ENCODE data around the gene OCA2. TPM values are rescaled to one million over a fixed set of nuclear protein-coding genes. Genes with fewer than 3 reads are reported as not detected.

The OCA2 gene
- polyA plus RNA-seq, 1 donor (not counting 4 experiments of a cell fraction or from before 2014, with no cell fraction given), result 0.05 TPM

GRCh38 chr15:27843146-27843545 is 256.0 kb downstream of the OCA2 start:
- DNase-seq (ENCODE audit: low read depth, low spot score) (no peak), FAIRE-seq (no peak)
- Histone ChIP-seq H4K20me1 (ENCODE audit: control insufficient read depth, extremely low read depth, insufficient read depth, low read length) (no peaks in the 10 kb centered on the region), H3K9ac (ENCODE audit: control insufficient read depth, extremely low read depth, insufficient read depth, low read length) (no peak overlapping the region), H3K4me3 (ENCODE audit: control insufficient read depth in 2 of 3, extremely low read depth in 1 of 3, insufficient read depth in 2 of 3, low read depth in 1 of 3, low read length in 3 of 3) (no peak overlapping the region), H3K27ac (ENCODE audit: control insufficient read depth, insufficient read depth, low read length) (no peak overlapping the region), H2AFZ (ENCODE audit: control insufficient read depth, low read length) (no peak overlapping the region), H3K9me1 (ENCODE audit: control insufficient read depth, extremely low read depth, insufficient read depth, low read length) (no peaks in the 10 kb centered on the region), H3K36me3 (ENCODE audit: control insufficient read depth in 2 of 2, extremely low read depth in 1 of 2, insufficient read depth in 2 of 2, low read length in 2 of 2) (no peaks in the 10 kb centered on the region), H3K79me2 (ENCODE audit: control insufficient read depth, insufficient read depth, low read length) (no peaks in the 10 kb centered on the region), H3K9me3 (ENCODE audit: control insufficient read depth, low read depth, low read length) (no peaks in the 10 kb centered on the region), H3K4me2 (ENCODE audit: control insufficient read depth, extremely low read depth, insufficient read depth, low read depth, low read length) (no peak overlapping the region), H3K27me3 (ENCODE audit: control insufficient read depth, extremely low read depth, insufficient read depth, low read length) (no peaks in the 10 kb centered on the region), H3K4me1 (ENCODE audit: control insufficient read depth, extremely low read depth, insufficient read depth, low read length) (peaks cover 17% of the 10 kb centered on the region)
- dilution Hi-C loops (cut with MboI; ENCODE audit: extremely low pct_ligation_motif_present, low sequenced_read_pairs), result no loop called here
- no peak for TF ChIP-seq CTCF (optimal IDR thresholded peaks at IDR 0.05 in 1 of 3, IDR thresholded peaks at IDR 0.05 in 1 of 3, conservative IDR thresholded peaks at IDR 0.05 in 1 of 3; ENCODE audit: extremely low read depth in 1 of 3, insufficient read depth in 2 of 3, low read length in 3 of 3)
- TF ChIP-seq EZH2 (IDR thresholded peaks at IDR 0.05; ENCODE audit: low read length), result no peak

- no peak for FAIRE-seq
Measured at GRCh38 chr15:27842526-27842925, 256.6 kb downstream of the OCA2 start.

More at GRCh38 chr15:27842526-27842925, 256.6 kb downstream of the OCA2 start:
- no peak for TF ChIP-seq CTCF (optimal IDR thresholded peaks at IDR 0.05 in 1 of 3, IDR thresholded peaks at IDR 0.05 in 1 of 3, conservative IDR thresholded peaks at IDR 0.05 in 1 of 3; ENCODE audit: extremely low read depth in 1 of 3, insufficient read depth in 2 of 3, low read length in 3 of 3)
- TF ChIP-seq EZH2 (IDR thresholded peaks at IDR 0.05; ENCODE audit: low read length), result no peak
- H3K4me3 ChIP-seq (ENCODE audit: control insufficient read depth in 2 of 3, extremely low read depth in 1 of 3, insufficient read depth in 2 of 3, low read depth in 1 of 3, low read length in 3 of 3), result no peak overlapping the region
- no peaks in the 10 kb centered on the region for H4K20me1 ChIP-seq (ENCODE audit: control insufficient read depth, extremely low read depth, insufficient read depth, low read length)
- H3K9ac ChIP-seq (ENCODE audit: control insufficient read depth, extremely low read depth, insufficient read depth, low read length), result no peak overlapping the region
- DNase-seq (ENCODE audit: low read depth, low spot score), result no peak
- H3K9me1 ChIP-seq (ENCODE audit: control insufficient read depth, extremely low read depth, insufficient read depth, low read length), result no peaks in the 10 kb centered on the region
- dilution Hi-C loops (cut with MboI; ENCODE audit: extremely low pct_ligation_motif_present, low sequenced_read_pairs), result no loop called here
- H3K4me2 ChIP-seq (ENCODE audit: control insufficient read depth, extremely low read depth, insufficient read depth, low read depth, low read length), result no peak overlapping the region
- no peak overlapping the region for H3K27ac ChIP-seq (ENCODE audit: control insufficient read depth, insufficient read depth, low read length)
- H3K36me3 ChIP-seq (ENCODE audit: control insufficient read depth in 2 of 2, extremely low read depth in 1 of 2, insufficient read depth in 2 of 2, low read length in 2 of 2), result no peaks in the 10 kb centered on the region
- H3K27me3 ChIP-seq (ENCODE audit: control insufficient read depth, extremely low read depth, insufficient read depth, low read length), result no peaks in the 10 kb centered on the region
- H2AFZ ChIP-seq (ENCODE audit: control insufficient read depth, low read length), result no peak overlapping the region
- no peaks in the 10 kb centered on the region for H3K9me3 ChIP-seq (ENCODE audit: control insufficient read depth, low read depth, low read length)
- no peaks in the 10 kb centered on the region for H3K79me2 ChIP-seq (ENCODE audit: control insufficient read depth, insufficient read depth, low read length)
- H3K4me1 ChIP-seq (ENCODE audit: control insufficient read depth, extremely low read depth, insufficient read depth, low read length), result peaks cover 17% of the 10 kb centered on the region
